Suprapubic skin (tissue), 3 donors: ENCODE data around the gene SLFN12L.

Experiments
- CTCF ChIP-seq, 2 donors: fragments of 200-600 bp in 1 of 2; fragments of 450-650 bp in 1 of 2; sonication (generic) in 1 of 2; IDR thresholded peaks; one replicate each; pipeline ENCODE4 v1.5.1; 2016 to 2019; ENCODE audit warnings: antibody characterized with exemption in 2 of 2, mild to moderate bottlenecking in 1 of 2, moderate library complexity in 1 of 2
- EP300 ChIP-seq: sonication (generic); formaldehyde crosslinking; IDR thresholded peaks from one replicate; pipeline ENCODE4 v1.6.1; 2017; ENCODE audit warnings: antibody characterized with exemption

GRCh38 chr17:35428229-35428628, 109.2 kb downstream of the SLFN12L start:
- TF ChIP-seq CTCF (IDR thresholded peaks at IDR 0.05) (no peak), EP300 (no peak)
